Muscle layer of colon (tissue), 2 donors: ENCODE data around the gene OTUD5.

Experiments used
- H3K27ac ChIP-seq: one replicate; pipeline ENCODE4 v1.7.0; 2013; ENCODE audit warnings: low read depth, mild to moderate bottlenecking, low read length, moderate library complexity
- H3K27me3 ChIP-seq, 2 donors: one replicate each; pipeline ENCODE4 v1.7.0; 2013; ENCODE audit warnings: low read length in 2 of 2, mild to moderate bottlenecking in 2 of 2; ENCODE audit not compliant: insufficient read depth in 2 of 2, control insufficient read depth in 1 of 2
- H3K36me3 ChIP-seq: one replicate; pipeline ENCODE4 v1.7.0; 2013; ENCODE audit warnings: mild to moderate bottlenecking, low read length; ENCODE audit not compliant: insufficient read depth
- H3K4me1 ChIP-seq: one replicate; pipeline ENCODE4 v1.7.0; 2013; ENCODE audit warnings: mild to moderate bottlenecking, low read length; ENCODE audit not compliant: insufficient read depth
- H3K4me3 ChIP-seq, 2 donors: one replicate each; pipeline ENCODE4 v1.7.0; 2013; ENCODE audit warnings: low read length in 2 of 2, low read depth in 1 of 2, mild to moderate bottlenecking in 1 of 2, moderate library complexity in 1 of 2
- H3K9ac ChIP-seq: one replicate; pipeline ENCODE4 v1.7.0; 2013; ENCODE audit warnings: low read length
- H3K9me3 ChIP-seq: one replicate; pipeline ENCODE4 v1.7.0; 2013; ENCODE audit warnings: mild to moderate bottlenecking, low read length
- donor health status: abdominal sarcoma.
- donor health status: Adenocarcinoma of cecum.

OTUD5 gene

GRCh38 chrX:48903290-48903689 is 54.1 kb downstream of the OTUD5 start:
- H3K9me3 ChIP-seq, result no peaks in the 10 kb centered on the region
- H3K36me3 ChIP-seq, result peaks cover 16% of the 10 kb centered on the region
- no peaks in the 10 kb centered on the region for H3K27me3 ChIP-seq
- peaks cover 4% of the 10 kb centered on the region for H3K4me1 ChIP-seq
- no peak overlapping the region for H3K4me3 ChIP-seq
- H3K9ac ChIP-seq, result no peak overlapping the region
- no peak overlapping the region for H3K27ac ChIP-seq

DNA sequence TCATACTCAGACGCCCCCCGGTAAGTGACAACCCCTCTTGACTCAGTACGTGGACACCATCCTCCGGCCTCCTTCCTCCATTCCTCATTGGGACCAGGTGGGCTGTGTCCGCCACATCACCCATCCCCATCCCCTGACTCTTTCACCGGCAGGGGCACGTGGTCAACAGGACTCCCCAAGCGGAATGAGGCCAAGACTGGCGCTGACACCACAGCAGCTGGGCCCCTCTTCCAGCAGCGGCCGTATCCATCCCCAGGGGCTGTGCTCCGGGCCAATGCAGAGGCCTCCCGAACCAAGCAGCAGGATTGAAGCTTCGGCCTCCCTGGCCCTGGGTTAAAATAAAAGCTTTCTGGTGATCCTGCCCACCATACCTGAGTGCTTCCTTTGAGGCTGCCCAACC is 54.6 kb downstream of the OTUD5 start:
- peaks cover 16% of the 10 kb centered on the region for H3K36me3 ChIP-seq
- no peaks in the 10 kb centered on the region for H3K9me3 ChIP-seq
- no peak overlapping the region for H3K4me3 ChIP-seq
- H3K4me1 ChIP-seq, result peaks cover 4% of the 10 kb centered on the region
- no peaks in the 10 kb centered on the region for H3K27me3 ChIP-seq
- no peak overlapping the region for H3K27ac ChIP-seq
- no peak overlapping the region for H3K9ac ChIP-seq

- Histone ChIP-seq H3K4me3 (no peak overlapping the region), H3K36me3 (peaks cover 16% of the 10 kb centered on the region), H3K4me1 (peaks cover 4% of the 10 kb centered on the region), H3K9me3 (no peaks in the 10 kb centered on the region), H3K9ac (no peak overlapping the region), H3K27me3 (no peaks in the 10 kb centered on the region), H3K27ac (no peak overlapping the region)
Measured at GRCh38 chrX:48902135-48902534, 55.3 kb downstream of the OTUD5 start.

GRCh38 chrX:48901069-48901468 is 56.3 kb downstream of the OTUD5 start:
- peaks cover 16% of the 10 kb centered on the region for H3K36me3 ChIP-seq
- H3K9me3 ChIP-seq, result no peaks in the 10 kb centered on the region
- H3K27me3 ChIP-seq, result no peaks in the 10 kb centered on the region
- H3K9ac ChIP-seq, result no peak overlapping the region
- H3K4me3 ChIP-seq, result no peak overlapping the region
- H3K27ac ChIP-seq, result no peak overlapping the region
- H3K4me1 ChIP-seq, result peaks cover 12% of the 10 kb centered on the region

- peaks cover 22% of the 10 kb centered on the region for H3K36me3 ChIP-seq
Measured at GRCh38 chrX:48899078-48899410, 58.4 kb downstream of the OTUD5 start.

GRCh38 chrX:48897625-48898306 is 59.6 kb downstream of the OTUD5 start, which contains the start of the genes PQBP1 and TIMM17B:
TSS of gene PQBP1 (plus strand) at chrX:48897930. CDS start at chrX:48898510, 580 bp downstream.
TSS of gene TIMM17B (minus strand) at chrX:48897768. CDS start at chrX:48897749, 19 bp downstream.
- Histone ChIP-seq H3K4me3 (peak within 1 kb of the TSS; percentile 42 to 79), H3K9ac (peak within 1 kb of the TSS; percentile 86), H3K9me3 (no peaks in the 10 kb centered on the region), H3K4me1 (peaks cover 12% of the 10 kb centered on the region), H3K36me3 (peaks cover 19% of the 10 kb centered on the region), H3K27me3 (no peaks in the 10 kb centered on the region), H3K27ac (peak within 1 kb of the TSS; percentile 86)

More at GRCh38 chrX:48899078-48899410, 58.4 kb downstream of the OTUD5 start:
- peaks cover 12% of the 10 kb centered on the region for H3K4me1 ChIP-seq
- no peak overlapping the region for H3K27ac ChIP-seq
- no peak overlapping the region for H3K9ac ChIP-seq
- H3K9me3 ChIP-seq, result no peaks in the 10 kb centered on the region
- no peaks in the 10 kb centered on the region for H3K27me3 ChIP-seq
- no peak overlapping the region for H3K4me3 ChIP-seq

DNA sequence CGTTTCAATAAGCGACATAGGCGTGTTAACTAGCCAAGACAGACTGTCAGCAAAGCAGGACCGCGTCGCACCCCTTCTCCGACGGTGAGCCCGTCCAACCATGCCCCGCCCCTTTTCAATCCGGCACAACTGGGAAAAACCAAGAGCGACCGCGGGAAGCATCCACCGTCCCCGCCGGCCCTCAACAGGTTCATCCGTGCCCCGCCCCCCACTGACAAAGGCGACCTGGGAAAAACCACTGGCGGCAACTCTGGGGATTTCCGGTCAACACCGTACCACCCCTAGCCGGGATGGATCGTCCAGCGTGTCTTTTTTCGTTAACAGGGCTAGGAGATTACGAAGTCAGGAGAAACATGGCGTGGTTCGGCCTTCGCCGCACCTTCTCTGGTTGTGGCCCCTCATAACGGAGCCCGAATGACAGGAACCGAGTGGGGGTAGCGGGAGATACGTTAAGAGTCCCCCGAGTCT is 60.2 kb downstream of the OTUD5 start:
- Histone ChIP-seq H3K27me3 (no peaks in the 10 kb centered on the region), H3K4me1 (peaks cover 12% of the 10 kb centered on the region), H3K9me3 (no peaks in the 10 kb centered on the region)

GRCh38 chrX:48896611-48897011 is 60.8 kb downstream of the OTUD5 start:
- Histone ChIP-seq H3K4me1 (peaks cover 12% of the 10 kb centered on the region), H3K36me3 (peaks cover 8% of the 10 kb centered on the region), H3K9me3 (no peaks in the 10 kb centered on the region), H3K9ac (peak overlapping the region; percentile 86), H3K27ac (peak overlapping the region; percentile 43), H3K4me3 (peak overlapping the region; percentile 30 to 79), H3K27me3 (no peaks in the 10 kb centered on the region)

More for the DNA sequence above, 60.2 kb downstream of the OTUD5 start:
- peaks cover 13% of the 10 kb centered on the region for H3K36me3 ChIP-seq
- peak overlapping the region; percentile 86 for H3K9ac ChIP-seq
- peak overlapping the region; percentile 86 for H3K27ac ChIP-seq
- H3K4me3 ChIP-seq, result peak overlapping the region; percentile 42 to 79

- H3K4me1 ChIP-seq, result peaks cover 12% of the 10 kb centered on the region
- H3K4me3 ChIP-seq, result no peak overlapping the region
Measured at GRCh38 chrX:48894891-48895290, 62.5 kb downstream of the OTUD5 start.

DNA sequence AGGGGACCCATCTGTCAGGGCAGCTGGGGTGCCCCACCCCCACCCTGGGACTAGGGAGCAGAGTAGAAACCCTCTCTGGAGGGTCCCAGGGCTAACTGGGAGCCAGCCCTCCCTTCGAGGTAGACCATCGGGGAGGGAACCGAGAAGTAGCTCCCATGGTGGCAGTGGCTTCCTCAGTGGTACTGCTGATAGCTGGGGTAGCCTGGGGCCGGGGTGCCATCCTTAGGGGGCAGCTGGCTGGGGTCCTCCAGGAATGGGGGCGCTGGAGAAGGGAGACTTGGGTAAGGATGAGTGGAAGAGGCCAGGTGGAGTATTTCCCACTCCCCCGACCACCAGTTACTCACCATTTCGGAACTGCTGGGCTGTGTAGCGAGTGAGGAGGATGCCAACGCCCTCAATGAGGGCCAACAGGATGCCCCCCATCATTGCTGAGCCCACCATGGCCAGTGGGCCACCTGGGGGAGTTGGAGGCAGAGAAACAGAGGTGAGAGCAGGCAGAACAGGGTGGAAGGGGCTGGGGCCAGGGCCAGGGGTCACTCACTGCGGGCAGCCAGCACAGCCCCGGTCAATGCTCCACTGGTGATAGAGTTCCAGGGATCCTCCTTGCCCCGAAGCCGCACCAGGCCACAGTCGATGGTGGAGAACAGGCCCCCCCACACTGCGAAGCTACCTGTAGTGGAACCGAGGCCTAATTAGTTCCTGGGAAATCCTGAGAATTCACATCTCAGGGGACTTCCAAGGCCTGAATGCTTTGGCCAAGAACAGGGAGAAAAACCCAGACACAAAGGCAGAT is 63.7 kb downstream of the OTUD5 start:
- no peak overlapping the region for H3K4me3 ChIP-seq

More at GRCh38 chrX:48894891-48895290, 62.5 kb downstream of the OTUD5 start:
- H3K9ac ChIP-seq, result no peak overlapping the region
- peaks cover 0 to 10% of the 10 kb centered on the region in 2 donors for H3K27me3 ChIP-seq
- H3K27ac ChIP-seq, result no peak overlapping the region
- peaks cover 8% of the 10 kb centered on the region for H3K36me3 ChIP-seq
- no peaks in the 10 kb centered on the region for H3K9me3 ChIP-seq

DNA sequence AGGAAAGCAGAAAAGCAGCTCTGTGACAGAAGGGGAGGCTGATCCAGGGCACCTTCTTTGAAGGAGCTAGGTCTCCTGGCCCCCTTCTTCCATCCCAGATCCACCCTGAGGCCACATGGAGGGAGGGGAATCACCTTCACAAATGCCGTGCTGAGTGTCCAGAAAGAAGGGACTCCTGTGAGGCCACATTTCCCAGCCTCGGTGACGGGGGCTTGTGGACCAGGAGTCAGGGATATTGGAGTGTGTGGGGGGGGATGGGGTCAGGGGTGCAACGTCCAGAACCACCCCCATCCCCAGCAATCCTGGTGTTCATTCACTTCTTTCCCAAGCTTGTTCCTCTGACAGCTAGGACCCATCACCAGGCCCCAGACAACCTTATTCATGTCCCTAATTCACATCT is 64.5 kb downstream of the OTUD5 start:
- Histone ChIP-seq H3K9ac (no peak overlapping the region), H3K9me3 (no peaks in the 10 kb centered on the region), H3K4me3 (no peak overlapping the region), H3K27ac (no peak overlapping the region), H3K36me3 (peaks cover 5% of the 10 kb centered on the region), H3K27me3 (peaks cover 0 to 10% of the 10 kb centered on the region in 2 donors), H3K4me1 (peaks cover 8% of the 10 kb centered on the region)

More for the DNA sequence above, 63.7 kb downstream of the OTUD5 start:
- no peaks in the 10 kb centered on the region for H3K9me3 ChIP-seq
- H3K27me3 ChIP-seq, result peaks cover 0 to 10% of the 10 kb centered on the region in 2 donors
- H3K4me1 ChIP-seq, result peaks cover 12% of the 10 kb centered on the region
- no peak overlapping the region for H3K27ac ChIP-seq
- H3K9ac ChIP-seq, result no peak overlapping the region
- H3K36me3 ChIP-seq, result peaks cover 5% of the 10 kb centered on the region
